ENCODE results near the gene PDE4D.

GRCh38 chr5:59755476-59755875, 138.1 kb downstream of the PDE4D start:
- TF ChIP-seq POLR2AphosphoS5 (IDR thresholded peaks at IDR 0.05; ENCODE audit: low read depth, low read length) (no peak), FOXP2 (optimal IDR thresholded peaks at IDR 0.05; ENCODE audit: borderline replicate concordance, extremely low read depth, extremely low read length, insufficient read depth) (no peak), TAF1 (IDR thresholded peaks at IDR 0.05; ENCODE audit: borderline replicate concordance, insufficient read depth, low read length) (no peak), SIN3A (IDR thresholded peaks at IDR 0.05; ENCODE audit: borderline replicate concordance, insufficient read depth, low read length) (no peak)
